COLO668 (cell line): ENCODE results near the gene CHIT1.

Experiments used
- DNase-seq: peaks from one replicate; lab custom pipeline; 2025; ENCODE audit not compliant: unreplicated experiment; lab: John Stamatoyannopoulos, UW

Gene CHIT1

GRCh38 chr1:203190949-203191348 is 38.5 kb downstream of the CHIT1 start:
- no peak for DNase-seq

GRCh38 chr1:203189951-203190352 is 39.5 kb downstream of the CHIT1 start:
- no peak for DNase-seq

- no peak for DNase-seq
Observed at GRCh38 chr1:203188686-203189232, 40.7 kb downstream of the CHIT1 start.

DNA sequence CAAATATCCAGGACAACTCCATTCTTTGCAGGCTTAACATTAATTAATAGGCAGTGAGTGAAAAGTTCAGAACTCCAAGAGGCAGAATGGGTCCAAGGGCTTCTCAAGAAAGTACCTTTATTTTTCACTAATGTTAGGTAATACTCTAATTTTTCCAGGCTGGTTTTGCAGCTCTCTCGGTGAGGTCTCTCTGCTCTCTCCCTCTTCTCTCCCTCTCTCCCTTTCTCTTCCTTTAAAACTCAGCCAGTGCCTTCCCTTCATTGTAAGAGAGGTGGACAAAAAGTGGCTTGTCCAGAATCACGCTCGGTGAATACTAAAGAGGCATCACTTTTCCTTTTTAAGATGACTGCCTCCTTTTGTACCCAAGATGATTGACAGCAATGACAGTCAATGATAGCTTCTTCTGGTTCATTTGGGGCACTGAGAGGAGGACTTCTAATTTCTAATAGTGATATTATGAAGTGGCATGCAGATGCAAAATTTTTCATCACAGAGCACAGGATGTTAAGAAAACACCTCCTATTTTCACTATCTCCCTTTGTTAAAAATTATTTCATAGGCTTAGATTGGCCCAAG is 41.7 kb downstream of the CHIT1 start:
- DNase-seq: no peak

- no peak for DNase-seq
Observed at GRCh38 chr1:203187304-203187685, 42.2 kb downstream of the CHIT1 start.

GRCh38 chr1:203186446-203187303 is 42.8 kb downstream of the CHIT1 start, which contains the start of gene CHI3L1:
TSS of gene CHI3L1 (minus strand) at chr1:203186704. CDS start at chr1:203186623, 81 bp downstream.
- DNase-seq: no peak

- DNase-seq: no peak
Observed at GRCh38 chr1:203186091-203186445, 43.4 kb downstream of the CHIT1 start.

DNA sequence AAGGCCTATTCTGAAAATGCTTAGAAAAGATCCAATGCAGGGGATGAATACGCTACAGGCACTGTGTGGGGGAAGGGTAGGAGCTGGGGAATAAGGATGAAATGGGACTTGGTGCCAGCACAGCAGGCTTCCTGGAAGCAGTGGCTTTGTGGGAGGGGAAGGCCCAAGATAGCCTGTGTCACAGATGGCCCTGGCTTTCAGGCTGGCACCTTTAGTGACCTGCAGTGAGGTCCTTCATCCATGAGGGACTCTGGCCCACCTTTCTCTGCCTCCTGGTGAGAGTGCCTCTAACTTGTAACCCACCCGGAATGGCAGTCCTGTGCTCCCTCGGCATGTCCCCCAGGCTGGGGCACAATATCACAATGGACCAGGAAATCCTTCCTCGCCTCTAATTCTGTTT is 43.9 kb downstream of the CHIT1 start:
- DNase-seq: no peak

DNA sequence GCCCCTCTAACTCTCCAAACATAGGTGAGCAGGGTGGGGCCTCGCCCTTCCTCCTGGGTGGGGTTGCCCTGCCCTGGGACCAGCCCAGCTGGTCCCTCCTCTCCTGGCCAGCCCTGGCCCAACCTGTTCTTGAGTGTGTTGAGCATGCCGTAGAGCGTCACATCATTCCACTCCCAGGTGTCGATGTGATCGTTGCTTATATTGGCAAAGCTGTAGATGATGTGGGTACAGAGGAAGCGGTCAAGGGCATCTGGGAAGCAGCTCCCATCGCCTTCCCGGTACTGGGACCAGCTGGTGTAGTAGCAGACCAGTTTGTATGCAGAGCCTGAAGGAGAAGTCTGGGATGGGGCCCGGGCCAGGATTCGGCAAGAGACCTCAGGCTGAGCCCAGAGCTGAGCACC is 44.4 kb downstream of the CHIT1 start:
- DNase-seq: no peak

DNA sequence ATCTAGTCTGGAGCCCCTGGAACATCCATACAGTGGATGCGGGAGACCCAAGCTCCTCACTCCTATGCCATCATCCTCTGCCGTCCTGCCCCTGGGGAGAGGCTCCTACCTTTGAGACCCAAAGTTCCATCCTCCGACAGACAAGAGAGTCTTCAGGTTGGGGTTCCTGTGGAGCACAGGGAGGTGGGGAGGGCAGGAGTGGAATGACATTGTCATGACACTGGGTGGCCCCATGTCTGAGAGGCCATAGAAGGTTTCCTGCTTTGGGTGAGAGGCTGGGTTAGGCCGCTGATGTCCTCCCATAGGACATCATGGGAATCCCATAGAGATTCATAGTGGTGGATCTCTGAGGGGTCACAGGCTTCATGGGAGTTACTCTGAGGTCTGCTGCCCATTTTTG is 45.0 kb downstream of the CHIT1 start:
- no peak for DNase-seq

DNA sequence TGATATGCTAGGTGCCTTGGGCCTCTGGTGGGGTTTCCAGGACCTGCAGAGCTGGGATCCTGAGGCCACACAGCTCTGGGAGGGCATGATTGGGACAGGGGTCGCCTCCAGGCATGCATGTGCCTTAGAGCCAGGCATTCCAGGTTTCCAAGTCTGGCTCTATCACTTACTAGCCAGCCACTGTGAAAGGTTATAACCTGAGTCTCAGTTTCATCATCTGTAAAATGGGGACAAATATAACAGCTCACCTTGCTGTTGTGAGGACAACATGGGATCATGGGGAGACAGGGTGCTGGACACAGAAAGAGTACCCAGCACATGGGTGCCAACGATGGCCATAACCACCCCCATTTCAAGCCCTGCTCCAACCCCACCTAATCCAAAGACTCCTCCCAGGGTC is 45.6 kb downstream of the CHIT1 start:
- DNase-seq: no peak

DNA sequence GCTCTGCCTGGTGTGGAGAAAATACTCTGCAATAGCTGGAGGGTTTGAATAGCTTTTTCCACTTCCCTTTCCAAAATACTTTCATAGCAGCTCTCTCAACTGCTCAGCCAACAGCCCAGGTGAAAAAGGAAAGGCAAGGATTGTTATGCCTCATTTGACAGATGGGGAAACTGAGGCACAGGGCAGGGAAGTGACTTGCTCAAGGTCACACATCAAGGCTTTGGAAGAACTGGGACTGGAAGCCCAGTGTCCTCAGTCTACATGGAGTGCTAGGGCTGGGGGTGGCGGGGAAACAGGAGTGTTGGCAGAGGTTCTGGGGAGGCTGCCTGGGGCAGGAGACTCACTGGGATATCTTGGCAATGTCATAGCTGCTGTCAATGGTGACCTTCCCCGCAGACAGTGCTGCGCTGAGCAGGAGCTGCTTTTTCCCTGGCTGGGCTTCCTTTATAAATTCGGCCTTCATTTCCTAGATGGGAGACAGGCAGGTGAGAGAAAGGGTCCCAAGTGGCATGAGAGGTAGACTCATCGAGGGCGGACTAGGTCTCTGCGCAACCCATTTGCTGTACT is 47.0 kb downstream of the CHIT1 start:
- DNase-seq: no peak

DNA sequence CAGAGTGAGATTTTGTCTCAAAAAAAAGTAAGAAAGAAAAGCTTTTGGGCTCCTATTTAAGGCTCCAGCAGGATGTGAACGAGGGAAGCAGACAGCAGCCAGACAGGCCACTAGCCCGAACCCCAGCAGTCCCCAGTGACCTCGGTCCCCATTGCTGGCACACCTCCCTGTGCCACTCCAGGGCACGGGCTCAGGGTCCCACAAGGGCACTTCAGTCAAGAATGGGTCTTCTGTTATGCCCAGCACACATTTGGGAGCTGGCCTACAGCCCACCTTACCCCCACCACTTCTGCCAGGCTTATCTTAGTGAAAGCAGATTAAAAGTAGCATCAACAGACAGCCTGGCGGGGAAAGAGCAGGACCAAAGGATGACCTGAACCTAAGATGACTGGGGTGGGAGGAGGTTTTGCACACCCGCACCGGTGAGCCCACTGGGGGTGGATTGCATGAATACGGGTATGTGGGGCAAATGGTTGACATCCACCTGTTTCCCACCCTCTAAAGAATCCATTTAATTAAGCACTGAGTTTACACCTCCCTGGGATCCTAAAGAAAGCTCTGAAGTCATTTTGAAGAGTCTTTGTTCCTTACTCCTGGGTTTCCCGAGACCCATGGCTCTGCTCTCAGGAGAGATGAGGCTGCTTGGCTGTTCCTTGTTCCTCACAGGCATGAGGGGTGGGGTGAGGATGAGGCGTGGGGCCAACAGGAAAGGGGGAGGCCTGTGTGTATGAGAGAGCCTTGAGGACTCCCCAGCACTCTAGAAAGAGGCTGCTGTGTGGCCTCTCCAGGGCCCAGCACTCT is 47.7 kb downstream of the CHIT1 start:
- DNase-seq: no peak

DNA sequence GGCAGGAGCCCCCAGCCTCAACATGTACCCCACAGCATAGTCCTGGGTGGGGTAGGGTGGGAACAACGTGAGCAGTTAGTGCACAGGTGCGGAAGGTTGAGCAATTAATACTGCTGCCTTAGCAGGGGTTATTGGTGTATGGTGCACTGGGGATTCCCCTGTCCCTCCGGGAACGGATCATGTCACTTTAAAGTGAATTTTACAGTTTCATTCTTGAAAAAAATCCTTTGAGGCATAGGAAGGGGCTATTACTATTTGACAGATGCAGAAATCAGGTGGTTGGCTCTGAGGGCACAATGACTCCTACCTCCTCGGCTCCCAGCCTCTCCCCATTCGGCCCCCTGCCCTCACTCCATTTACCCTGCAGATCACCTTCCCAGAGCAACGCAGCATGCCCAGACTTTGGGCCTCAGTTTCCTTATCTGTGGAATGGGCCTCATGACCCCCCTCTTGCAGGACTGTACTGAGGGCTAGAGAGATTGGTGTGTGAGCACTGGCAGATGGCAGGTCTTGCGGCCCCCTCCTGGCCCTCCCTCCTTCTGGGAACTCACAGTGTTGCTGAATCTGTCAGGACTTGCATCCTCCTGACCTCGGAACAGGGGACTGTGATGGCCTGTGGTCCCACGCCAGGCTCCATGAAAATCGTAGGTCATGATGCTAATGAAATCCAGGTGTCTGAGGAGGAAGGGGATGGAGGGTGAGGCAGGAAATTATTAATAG is 48.7 kb downstream of the CHIT1 start:
- no peak for DNase-seq

GRCh38 chr1:203179667-203180005 is 49.8 kb downstream of the CHIT1 start:
- no peak for DNase-seq

DNA sequence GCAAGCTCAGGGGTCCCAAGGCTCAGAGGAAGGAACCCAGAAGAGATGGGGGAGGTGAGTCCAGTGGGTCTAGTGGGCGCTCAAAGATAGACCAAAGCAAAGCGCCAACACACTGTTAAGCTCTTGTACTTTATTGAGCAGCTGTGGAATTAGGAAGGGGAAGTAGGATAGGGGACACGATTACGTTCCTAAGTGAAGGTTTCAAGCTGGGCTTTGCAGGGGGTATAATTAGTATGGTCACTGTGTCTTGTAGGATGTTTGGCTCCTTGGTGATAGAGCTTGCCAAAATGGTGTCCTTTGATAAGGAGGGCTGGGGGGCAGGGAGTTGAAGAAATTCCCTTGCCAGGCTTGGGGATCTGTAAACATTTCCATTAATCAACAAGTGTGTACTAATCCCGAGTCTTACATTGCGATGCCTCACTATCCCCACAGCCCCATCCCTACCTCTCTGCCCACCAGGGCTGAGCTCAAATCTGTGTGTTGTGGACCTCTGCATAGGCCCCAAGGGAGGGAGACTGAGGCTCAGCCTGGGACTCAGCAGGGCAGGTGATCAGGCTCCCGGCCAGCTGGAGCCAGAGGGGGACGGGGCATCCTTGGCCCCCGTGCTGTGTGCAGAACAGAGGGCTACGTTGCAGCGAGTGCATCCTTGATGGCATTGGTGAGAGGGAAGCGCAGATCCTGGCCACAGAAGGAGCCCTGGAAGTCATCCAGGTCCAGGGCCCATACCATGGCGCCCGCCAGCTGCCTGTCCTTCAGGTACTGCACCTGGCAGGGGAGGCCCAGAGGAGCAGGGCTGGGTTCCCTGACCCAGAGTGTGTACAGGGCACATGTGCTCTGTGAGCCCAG is 50.4 kb downstream of the CHIT1 start:
- DNase-seq: no peak

DNA sequence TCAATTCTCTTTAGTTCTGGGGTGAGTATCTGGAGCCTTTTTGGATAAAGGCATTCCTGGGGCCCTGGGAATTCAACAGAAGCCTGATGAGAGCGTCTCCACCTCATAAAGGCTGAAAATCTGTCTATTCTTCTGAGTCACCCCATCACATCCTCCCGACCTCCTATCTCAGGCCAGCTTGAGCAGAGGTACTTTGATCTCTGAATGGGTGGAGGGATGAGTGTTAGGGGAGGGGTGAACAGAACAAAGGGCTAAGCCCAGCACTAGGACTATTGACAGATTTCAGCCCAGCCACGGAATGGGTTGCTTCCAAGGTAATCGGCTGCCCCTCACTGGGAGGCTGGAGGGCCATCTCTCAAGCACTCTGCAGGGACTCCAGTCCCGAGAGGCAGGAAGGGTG is 51.4 kb downstream of the CHIT1 start:
- no peak for DNase-seq

DNA sequence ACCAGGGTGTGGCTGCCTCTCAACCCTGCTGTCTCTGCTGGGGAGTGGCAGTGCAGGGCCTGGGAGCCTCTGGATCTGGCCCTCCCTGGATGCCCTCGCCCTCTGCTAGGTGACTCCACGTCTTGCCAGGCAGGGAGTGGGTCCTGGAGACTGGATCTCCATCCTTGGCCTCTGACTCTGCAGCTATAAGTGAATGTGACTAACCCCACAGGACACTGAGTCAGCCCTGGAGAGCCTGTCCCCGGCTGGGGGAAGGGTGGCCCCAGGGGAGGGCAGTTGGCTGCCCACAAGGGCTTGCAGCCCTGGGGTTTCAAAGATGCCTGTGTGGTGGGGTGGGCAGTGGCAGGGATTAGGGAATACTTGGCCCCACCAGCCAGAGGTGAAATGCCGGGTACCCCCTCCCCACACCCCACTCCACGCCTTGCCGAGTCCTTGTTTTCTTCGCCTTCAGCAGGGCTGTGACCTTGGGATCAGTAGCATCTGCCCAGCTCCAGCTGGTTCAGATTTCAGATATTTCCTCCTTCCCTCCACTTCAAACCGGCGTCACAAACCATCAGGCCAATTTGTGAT is 51.9 kb downstream of the CHIT1 start:
- no peak for DNase-seq

DNA sequence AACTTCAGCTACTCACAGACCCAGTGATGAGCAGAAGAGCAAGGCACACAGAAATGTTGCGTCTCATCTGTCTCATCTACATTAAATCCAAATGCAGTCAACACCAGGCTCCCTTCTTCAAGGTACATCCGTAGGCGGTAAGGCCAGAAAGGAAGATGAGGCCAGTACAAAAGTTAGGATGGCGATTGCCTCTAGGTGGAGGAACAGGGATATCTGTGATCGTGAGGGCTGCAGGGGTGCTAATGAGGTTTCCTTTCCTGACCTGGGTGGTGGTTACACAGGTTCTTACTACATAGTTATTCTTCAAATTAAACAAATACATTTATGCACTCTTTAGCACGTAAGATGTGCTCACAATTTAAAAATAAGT is 52.5 kb downstream of the CHIT1 start:
- no peak for DNase-seq
